ENCODE results near the gene PFKFB3.
A peak's percentile ranks its signal among the peaks of the same experiment; 100 is the strongest.
"Not testable (repeated sequence)": the region's sequence is repeated elsewhere in the genome, so short reads cannot be mapped to it uniquely, and the experiment has no call there.

The PFKFB3 gene

GRCh38 chr10:6275022-6275997, 72.6 kb downstream of the PFKFB3 start:
- peak; percentile 99 for DNase-seq

- DNase-seq, result no peak
Observed at GRCh38 chr10:6276356-6276755, 73.6 kb downstream of the PFKFB3 start.

- DNase-seq, result no peak
Observed at GRCh38 chr10:6278519-6279120, 75.9 kb downstream of the PFKFB3 start.

- peak; percentile 87 for DNase-seq
Observed at GRCh38 chr10:6279540-6280267, 77.0 kb downstream of the PFKFB3 start.

GRCh38 chr10:6280291-6280690, 77.6 kb downstream of the PFKFB3 start:
- DNase-seq, result no peak

GRCh38 chr10:6282454-6282958, 79.8 kb downstream of the PFKFB3 start:
- DNase-seq, result no peak

- no peak for DNase-seq
Observed at GRCh38 chr10:6283655-6284054, 80.9 kb downstream of the PFKFB3 start.

GRCh38 chr10:6290621-6291020, 87.9 kb downstream of the PFKFB3 start:
- not testable (repeated sequence) for DNase-seq

- DNase-seq, result no peak
Observed at GRCh38 chr10:6292741-6293151, 90.0 kb downstream of the PFKFB3 start.

- DNase-seq, result not testable (repeated sequence)
Observed at GRCh38 chr10:6296425-6296824, 93.7 kb downstream of the PFKFB3 start.

GRCh38 chr10:6296828-6297251, 94.1 kb downstream of the PFKFB3 start:
- no peak for DNase-seq

- no peak for DNase-seq
Observed at GRCh38 chr10:6297522-6297921, 94.8 kb downstream of the PFKFB3 start.

GRCh38 chr10:6297951-6298381, 95.2 kb downstream of the PFKFB3 start:
- DNase-seq, result no peak

- no peak for DNase-seq
Observed at GRCh38 chr10:6298428-6298827, 95.7 kb downstream of the PFKFB3 start.

GRCh38 chr10:6299234-6299633, 96.5 kb downstream of the PFKFB3 start:
- DNase-seq, result no peak

GRCh38 chr10:6299743-6300105, 97.0 kb downstream of the PFKFB3 start:
- DNase-seq, result no peak

- peak; percentile 57 for DNase-seq
Observed at GRCh38 chr10:6300106-6300783, 97.5 kb downstream of the PFKFB3 start.

- no peak for DNase-seq
Observed at GRCh38 chr10:6300784-6301460, 98.2 kb downstream of the PFKFB3 start.

GRCh38 chr10:6301488-6302075, 98.8 kb downstream of the PFKFB3 start:
- DNase-seq, result no peak
